Common myeloid progenitor, CD34-positive (primary cell): Measurements from ENCODE around the gene DENND6B.

Source experiments
- CTCF ChIA-PET: fragments of 350-600 bp; sonication (Branson Sonifier 250); formaldehyde crosslinking; loops from one replicate; lab custom pipeline; 2021; ENCODE audit warnings: antibody characterized with exemption; lab: Charles Lee
- POLR2A ChIA-PET: fragments of 350-600 bp; sonication (Branson Sonifier 250); formaldehyde crosslinking; loops from one replicate; lab custom pipeline; 2021; ENCODE audit warnings: antibody characterized with exemption; lab: Charles Lee
- DNase-seq, 3 donors: peaks; one replicate each; pipeline versions ENCODE4 v3.0.0 to v3.0.0-alpha.2; 2013
- H3K27ac ChIP-seq, 2 experiments: 1 replicate in 1 of 2; 2 replicates in 1 of 2; pipeline ENCODE4 v1.7.0; 2013; ENCODE audit warnings: inconsistent platforms in 2 of 2, low read length in 2 of 2, mild to moderate bottlenecking in 2 of 2, low read depth in 1 of 2, moderate library complexity in 1 of 2; ENCODE audit not compliant: severe bottlenecking in 2 of 2, insufficient read depth in 1 of 2, poor library complexity in 1 of 2
- H3K27me3 ChIP-seq, 5 experiments: replicated peaks in 2 of 5; 1 replicate in 3 of 5; 2 replicates in 2 of 5; pipeline versions ENCODE4 v1.6.1 to v1.7.0; 2013; ENCODE audit warnings: low read length in 4 of 5, mild to moderate bottlenecking in 2 of 5, moderate library complexity in 2 of 5, inconsistent platforms in 1 of 5; ENCODE audit not compliant: insufficient read depth in 5 of 5, control insufficient read depth in 4 of 5
- H3K36me3 ChIP-seq, 4 experiments: 1 replicate in 2 of 4; 2 replicates in 2 of 4; pipeline versions ENCODE4 v1.6.1 to v1.7.0; 2013; ENCODE audit warnings: low read length in 3 of 4, control low read depth in 1 of 4, mild to moderate bottlenecking in 1 of 4; ENCODE audit not compliant: control insufficient read depth in 4 of 4, insufficient read depth in 4 of 4
- H3K4me1 ChIP-seq, 4 experiments: 1 replicate in 3 of 4; 2 replicates in 1 of 4; pipeline versions ENCODE4 v1.6.1 to v1.7.1; 2013; ENCODE audit warnings: low read length in 3 of 4, mild to moderate bottlenecking in 3 of 4, control low read depth in 1 of 4, inconsistent platforms in 1 of 4, moderate library complexity in 1 of 4; ENCODE audit not compliant: control insufficient read depth in 4 of 4, insufficient read depth in 4 of 4; ENCODE audit errors: control extremely low read depth in 1 of 4
- H3K4me3 ChIP-seq, 7 experiments: 1 replicate in 4 of 7; 2 replicates in 3 of 7; pipeline versions ENCODE4 v1.5.1 to v1.7.0; 2013; ENCODE audit warnings: mild to moderate bottlenecking in 7 of 7, low read length in 6 of 7, moderate library complexity in 6 of 7, inconsistent platforms in 2 of 7, low read depth in 2 of 7, control low read depth in 1 of 7; ENCODE audit not compliant: insufficient read depth in 4 of 7, control insufficient read depth in 1 of 7; ENCODE audit errors: extremely low read depth in 1 of 7
- H3K9me3 ChIP-seq, 5 experiments: 1 replicate in 4 of 5; 2 replicates in 1 of 5; pipeline versions ENCODE4 v1.6.1 to v1.7.1; 2013; ENCODE audit warnings: low read length in 4 of 5, mild to moderate bottlenecking in 2 of 5, inconsistent platforms in 1 of 5, low read depth in 1 of 5, moderate library complexity in 1 of 5; ENCODE audit not compliant: control insufficient read depth in 4 of 5, insufficient read depth in 2 of 5; ENCODE audit errors: control extremely low read depth in 1 of 5
- WGBS: methylation state at CpG from one replicate; pipeline ENCODE4 v1.1.5; 2013; ENCODE audit not compliant: insufficient coverage; 5-methylcytosine and 5-hydroxymethylcytosine counted together

The DENND6B gene

GRCh38 chr22:50320671-50321325, 6.0 kb downstream of the DENND6B start:
- ChIA-PET POLR2A (interaction anchor here (0.5 kb wide), 1 partner anchor 396 kb away, joined by 3 read pairs; no protein-coding TSS in a partner anchor), CTCF (interaction anchor here (0.6 to 10.9 kb wide), 9 partner anchors 8 to 46 kb away, joined by 3 to 120 read pairs (median 4); no protein-coding TSS in a partner anchor)
- H3K4me3 ChIP-seq, result no peak overlapping the region
- WGBS, result 81% methylated on average over 6 of the region's 10 CpGs
- H3K4me1 ChIP-seq, result peaks cover 0 to 8% (median 2%) of the 10 kb centered on the region in 4 experiments
- no peaks in the 10 kb centered on the region for H3K36me3 ChIP-seq
- no peak overlapping the region for H3K27ac ChIP-seq
- peaks cover 0 to under 1% (median 0%) of the 10 kb centered on the region in 5 experiments for H3K27me3 ChIP-seq
- H3K9me3 ChIP-seq, result no peaks in the 10 kb centered on the region
- no peak for DNase-seq

GRCh38 chr22:50320116-50320515, 6.7 kb downstream of the DENND6B start:
- Histone ChIP-seq H3K4me3 (no peak overlapping the region), H3K27me3 (no peaks in the 10 kb centered on the region), H3K9me3 (no peaks in the 10 kb centered on the region), H3K27ac (no peak overlapping the region), H3K4me1 (peaks cover 0 to 15% (median 8%) of the 10 kb centered on the region in 4 experiments), H3K36me3 (no peaks in the 10 kb centered on the region)
- ChIA-PET POLR2A (no interaction called here), CTCF (interaction anchor here (1.1 to 10.9 kb wide), 6 partner anchors 9 to 46 kb away, joined by 3 to 120 read pairs (median 6); no protein-coding TSS in a partner anchor)
- DNase-seq, result no peak
- WGBS, result 87% methylated on average over 8 of the region's 8 CpGs

GRCh38 chr22:50319503-50319951, 7.3 kb downstream of the DENND6B start:
- ChIA-PET CTCF (interaction anchor here (1.4 to 10.9 kb wide), 4 partner anchors 9 to 45 kb away, joined by 3 to 120 read pairs (median 10); no protein-coding TSS in a partner anchor), POLR2A (no interaction called here)
- no peak overlapping the region for H3K4me3 ChIP-seq
- no peaks in the 10 kb centered on the region for H3K27me3 ChIP-seq
- WGBS, result 98% methylated on average over 13 of the region's 15 CpGs
- no peaks in the 10 kb centered on the region for H3K9me3 ChIP-seq
- no peak overlapping the region for H3K27ac ChIP-seq
- no peak for DNase-seq
- peaks cover 0 to 21% (median 14%) of the 10 kb centered on the region in 4 experiments for H3K4me1 ChIP-seq
- no peaks in the 10 kb centered on the region for H3K36me3 ChIP-seq

- Histone ChIP-seq H3K36me3 (no peaks in the 10 kb centered on the region), H3K27me3 (no peaks in the 10 kb centered on the region), H3K27ac (no peak overlapping the region), H3K4me1 (peaks cover 0 to 28% (median 21%) of the 10 kb centered on the region in 4 experiments), H3K4me3 (no peak overlapping the region), H3K9me3 (no peaks in the 10 kb centered on the region)
- ChIA-PET POLR2A (no interaction called here), CTCF (interaction anchor here (0.9 to 3.2 kb wide), 4 partner anchors 16 to 42 kb away, joined by 3 to 14 read pairs (median 4); no protein-coding TSS in a partner anchor)
- 92% methylated on average over 21 of the region's 21 CpGs for WGBS
- no peak for DNase-seq
Observed at GRCh38 chr22:50318698-50319411, 8.0 kb downstream of the DENND6B start.

- Histone ChIP-seq H3K36me3 (no peaks in the 10 kb centered on the region), H3K27ac (no peak overlapping the region), H3K4me1 (peaks cover 0 to 32% (median 25%) of the 10 kb centered on the region in 4 experiments), H3K27me3 (no peaks in the 10 kb centered on the region), H3K9me3 (no peaks in the 10 kb centered on the region), H3K4me3 (no peak overlapping the region)
- POLR2A ChIA-PET, result no interaction called here
- 83% methylated on average over 6 of the region's 7 CpGs for WGBS
- DNase-seq, result no peak
- CTCF ChIA-PET, result interaction anchor here (0.9 to 3.2 kb wide), 4 partner anchors 15 to 42 kb away, joined by 3 to 14 read pairs (median 4); no protein-coding TSS in a partner anchor
Observed at GRCh38 chr22:50318356-50318697, 8.5 kb downstream of the DENND6B start.

GRCh38 chr22:50317674-50318073, 9.1 kb downstream of the DENND6B start:
- Histone ChIP-seq H3K4me1 (peaks cover 0 to 38% (median 31%) of the 10 kb centered on the region in 4 experiments), H3K4me3 (no peak overlapping the region), H3K27ac (no peak overlapping the region), H3K36me3 (no peaks in the 10 kb centered on the region), H3K27me3 (no peaks in the 10 kb centered on the region), H3K9me3 (no peaks in the 10 kb centered on the region)
- CTCF ChIA-PET, result interaction anchor here (0.8 to 3.2 kb wide), 5 partner anchors 11 to 66 kb away, joined by 3 to 14 read pairs (median 4); partner anchors contain the start of gene HDAC10
- no peak for DNase-seq
- WGBS, result 89% methylated on average over 5 of the region's 7 CpGs
- POLR2A ChIA-PET, result no interaction called here
